Measurements from ENCODE around the gene PEX5L. TPM values are rescaled to one million over a fixed set of nuclear protein-coding genes. Genes with fewer than 3 reads are reported as not detected.
"Not testable (repeated sequence)": the region's sequence is repeated elsewhere in the genome, so short reads cannot be mapped to it uniquely, and the experiment has no call there.

The PEX5L gene
- total RNA-seq, 1 experiment from 2014 or later: 0.33 TPM

- no TSS peak for BruUV-seq (replicated peaks)
- Histone ChIP-seq H4K20me1 (ENCODE audit: insufficient read depth) (no peaks in the 10 kb centered on the region), H3K9me3 (ENCODE audit: insufficient read depth, low read depth) (no peaks in the 10 kb centered on the region), H3K27ac (no peak overlapping the region), H3K36me3 (ENCODE audit: low read depth) (no peaks in the 10 kb centered on the region), H3K4me1 (replicated peaks; ENCODE audit: insufficient read depth) (no peaks in the 10 kb centered on the region), H3K4me3 (no peak overlapping the region), H3K9me2 (ENCODE audit: insufficient read depth) (no peaks in the 10 kb centered on the region; the same call in 1 of the 2 replicates), H3F3A (ENCODE audit: insufficient read depth, low read depth) (no peaks in the 10 kb centered on the region), H3K27me3 (ENCODE audit: insufficient read depth, low read depth) (no peaks in the 10 kb centered on the region), H3K79me2 (ENCODE audit: low read depth) (no peaks in the 10 kb centered on the region), H3K4me2 (no peak overlapping the region), H2AFZ (0 out of 2 replicates have a peak overlapping the region, but pooled peaks have one; percentile 28)
- no peak for TF ChIP-seq CTCF (conservative IDR thresholded peaks at IDR 0.05)
- no peak for TF ChIP-seq EZH2 (IDR thresholded peaks at IDR 0.05; ENCODE audit: low read depth)
- no peak for DNase-seq
- POLR2A ChIA-PET (ENCODE audit: unreplicated experiment): no interaction called here
- intact Hi-C loops (cut with micrococcal nuclease; ENCODE audit: unreplicated experiment): no loop called here
- CTCF ChIA-PET: no interaction called here
Observed at GRCh38 chr3:180018543-180018942, 18.2 kb downstream of the PEX5L start.

GRCh38 chr3:180017846-180018245 is 18.9 kb downstream of the PEX5L start:
- no peak overlapping the region for H3K4me2 ChIP-seq
- TF ChIP-seq CTCF (conservative IDR thresholded peaks at IDR 0.05) (no peak), EZH2 (IDR thresholded peaks at IDR 0.05; ENCODE audit: low read depth) (no peak)
- H3K36me3 ChIP-seq (ENCODE audit: low read depth): no peaks in the 10 kb centered on the region
- H3K4me1 ChIP-seq (replicated peaks; ENCODE audit: insufficient read depth): no peaks in the 10 kb centered on the region
- H4K20me1 ChIP-seq (ENCODE audit: insufficient read depth): no peaks in the 10 kb centered on the region
- H3F3A ChIP-seq (ENCODE audit: insufficient read depth, low read depth): no peaks in the 10 kb centered on the region
- ChIA-PET POLR2A (ENCODE audit: unreplicated experiment) (no interaction called here), CTCF (no interaction called here)
- H3K27ac ChIP-seq: no peak overlapping the region
- no peak overlapping the region for H2AFZ ChIP-seq
- intact Hi-C loops (cut with micrococcal nuclease; ENCODE audit: unreplicated experiment): no loop called here
- no peak for DNase-seq
- H3K9me2 ChIP-seq (ENCODE audit: insufficient read depth): no peaks in the 10 kb centered on the region; the same call in 1 of the 2 replicates
- H3K27me3 ChIP-seq (ENCODE audit: insufficient read depth, low read depth): no peaks in the 10 kb centered on the region
- no peaks in the 10 kb centered on the region for H3K9me3 ChIP-seq (ENCODE audit: insufficient read depth, low read depth)
- H3K79me2 ChIP-seq (ENCODE audit: low read depth): no peaks in the 10 kb centered on the region
- no TSS peak for BruUV-seq (replicated peaks)
- no peak overlapping the region for H3K4me3 ChIP-seq

GRCh38 chr3:180011927-180012326 is 24.8 kb downstream of the PEX5L start:
- Histone ChIP-seq H3K79me2 (ENCODE audit: low read depth) (no peaks in the 10 kb centered on the region), H3K9me3 (ENCODE audit: insufficient read depth, low read depth) (no peaks in the 10 kb centered on the region; the same call in 1 of the 2 replicates), H3K27ac (no peak overlapping the region), H3K4me3 (no peak overlapping the region), H3F3A (ENCODE audit: insufficient read depth, low read depth) (no peaks in the 10 kb centered on the region), H2AFZ (no peak overlapping the region; the same call in 1 of the 2 replicates), H3K9me2 (ENCODE audit: insufficient read depth) (no peaks in the 10 kb centered on the region), H3K4me2 (no peak overlapping the region), H3K27me3 (ENCODE audit: insufficient read depth, low read depth) (no peaks in the 10 kb centered on the region), H4K20me1 (ENCODE audit: insufficient read depth) (no peaks in the 10 kb centered on the region), H3K4me1 (replicated peaks; ENCODE audit: insufficient read depth) (no peaks in the 10 kb centered on the region), H3K36me3 (ENCODE audit: low read depth) (no peaks in the 10 kb centered on the region)
- no TSS peak for BruUV-seq (replicated peaks)
- TF ChIP-seq EZH2 (IDR thresholded peaks at IDR 0.05; ENCODE audit: low read depth): no peak
- no peak for TF ChIP-seq CTCF (conservative IDR thresholded peaks at IDR 0.05)
- intact Hi-C loops (cut with micrococcal nuclease; ENCODE audit: unreplicated experiment): no loop called here
- ChIA-PET CTCF (no interaction called here), POLR2A (ENCODE audit: unreplicated experiment) (no interaction called here)
- DNase-seq: no peak

GRCh38 chr3:180008318-180008717 is 28.4 kb downstream of the PEX5L start:
- CTCF ChIA-PET; H3F3A ChIP-seq (ENCODE audit: insufficient read depth, low read depth); H3K79me2 ChIP-seq (ENCODE audit: low read depth); H3K4me1 ChIP-seq (replicated peaks; ENCODE audit: insufficient read depth); DNase-seq; H2AFZ ChIP-seq; intact Hi-C loops (cut with micrococcal nuclease; ENCODE audit: unreplicated experiment); H3K9me2 ChIP-seq (ENCODE audit: insufficient read depth); BruUV-seq (replicated peaks); H3K36me3 ChIP-seq (ENCODE audit: low read depth); H3K9me3 ChIP-seq (ENCODE audit: insufficient read depth, low read depth); H4K20me1 ChIP-seq (ENCODE audit: insufficient read depth); H3K27ac ChIP-seq; H3K4me3 ChIP-seq; POLR2A ChIA-PET (ENCODE audit: unreplicated experiment); H3K4me2 ChIP-seq; H3K27me3 ChIP-seq (ENCODE audit: insufficient read depth, low read depth): not testable (repeated sequence)

Data from PC-9 (cell line).